HG02885 (cell line): Measurements from ENCODE around the gene SFSWAP.
"Not testable (repeated sequence)": the region's sequence is repeated elsewhere in the genome, so short reads cannot be mapped to it uniquely, and the experiment has no call there.

Experiments used
- ATAC-seq: cut with Tn5 transposase; IDR thresholded peaks from one replicate; pipeline ENCODE4 v1.9.1; 2021; ENCODE audit warnings: mild to moderate bottlenecking; ENCODE audit not compliant: unreplicated experiment, poor library complexity

The SFSWAP gene

GRCh38 chr12:131710464-131711457, at the start of gene SFSWAP:
Gene SFSWAP (plus strand): TSS chr12:131711090. CDS start chr12:131711230, 140 bp downstream.
- peak; percentile 88 for ATAC-seq

- ATAC-seq, result not testable (repeated sequence)
Observed at GRCh38 chr12:131661170-131661985, 49.5 kb upstream of the SFSWAP start.

- not testable (repeated sequence) for ATAC-seq
Observed at GRCh38 chr12:131661986-131662288, 49.0 kb upstream of the SFSWAP start.

GRCh38 chr12:131662346-131662745, 48.5 kb upstream of the SFSWAP start:
- not testable (repeated sequence) for ATAC-seq

- not testable (repeated sequence) for ATAC-seq
Observed at GRCh38 chr12:131665666-131666065, 45.2 kb upstream of the SFSWAP start.

- not testable (repeated sequence) for ATAC-seq
Observed at GRCh38 chr12:131666486-131666885, 44.4 kb upstream of the SFSWAP start.

- not testable (repeated sequence) for ATAC-seq
Observed at GRCh38 chr12:131666978-131667601, 43.8 kb upstream of the SFSWAP start.

- no peak for ATAC-seq
Observed at GRCh38 chr12:131671276-131671675, 39.6 kb upstream of the SFSWAP start.

GRCh38 chr12:131671871-131672270, 39.0 kb upstream of the SFSWAP start:
- ATAC-seq, result no peak

GRCh38 chr12:131672311-131672940, 38.5 kb upstream of the SFSWAP start:
- ATAC-seq, result no peak

GRCh38 chr12:131672941-131673887, 37.7 kb upstream of the SFSWAP start:
- no peak for ATAC-seq

- ATAC-seq, result no peak
Observed at GRCh38 chr12:131673888-131674257, 37.0 kb upstream of the SFSWAP start.

GRCh38 chr12:131674373-131674772, 36.5 kb upstream of the SFSWAP start:
- no peak for ATAC-seq

GRCh38 chr12:131675126-131676080, 35.5 kb upstream of the SFSWAP start:
- ATAC-seq, result no peak

- ATAC-seq, result no peak
Observed at GRCh38 chr12:131676544-131676943, 34.3 kb upstream of the SFSWAP start.

GRCh38 chr12:131677067-131677466, 33.8 kb upstream of the SFSWAP start:
- not testable (repeated sequence) for ATAC-seq

- no peak for ATAC-seq
Observed at GRCh38 chr12:131677699-131678098, 33.2 kb upstream of the SFSWAP start.
